Ishikawa (cell line): Measurements from ENCODE around the gene NPIPA3.

Source experiments
- EGR1 ChIP-seq: IDR thresholded peaks from 2 replicates; pipeline ENCODE4 v1.6.1; 2012
- EP300 ChIP-seq: IDR thresholded peaks from 2 replicates; pipeline ENCODE4 v1.6.1; 2012; ENCODE audit warnings: borderline replicate concordance
- NFIC ChIP-seq: IDR thresholded peaks from 2 replicates; pipeline ENCODE4 v1.6.1; 2012
- TAF1 ChIP-seq: IDR thresholded peaks from 2 replicates; pipeline ENCODE4 v1.6.1; 2012; ENCODE audit warnings: low read depth, mild to moderate bottlenecking
- TCF12 ChIP-seq: IDR thresholded peaks from 2 replicates; pipeline ENCODE4 v1.6.1; 2012; ENCODE audit warnings: low read depth
- TEAD4 ChIP-seq: IDR thresholded peaks from 2 replicates; pipeline ENCODE4 v1.6.1; 2012
- TF ChIP-seq, protein P1 (sequence below): IDR thresholded peaks from 2 replicates; pipeline ENCODE4 v1.6.1; 2012

DNA sequence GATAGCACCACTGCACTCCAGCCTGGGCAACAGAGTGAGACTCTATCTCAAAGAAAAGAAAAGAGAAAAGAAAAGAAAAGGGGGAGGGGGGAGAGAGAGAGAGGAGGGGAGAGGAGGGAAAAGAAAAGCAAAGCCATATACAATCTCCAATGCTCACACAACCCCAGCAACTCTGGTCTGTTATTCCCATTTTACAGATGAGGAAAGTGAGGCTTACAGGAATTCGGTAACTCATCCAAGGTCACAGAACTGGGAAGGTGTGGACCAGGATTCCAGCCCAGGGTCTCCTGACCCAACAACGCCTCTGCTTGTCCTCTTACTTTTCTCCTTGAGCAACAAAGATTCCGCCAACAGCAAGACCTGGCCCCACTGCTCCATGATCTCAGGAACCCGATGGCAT lies 22.1 kb upstream of the NPIPA3 start:
- TF ChIP-seq EGR1 (no peak), TAF1 (no peak), TEAD4 (no peak), EP300 (no peak), TCF12 (no peak), NFIC (no peak)
- TF ChIP-seq, protein P1, sequence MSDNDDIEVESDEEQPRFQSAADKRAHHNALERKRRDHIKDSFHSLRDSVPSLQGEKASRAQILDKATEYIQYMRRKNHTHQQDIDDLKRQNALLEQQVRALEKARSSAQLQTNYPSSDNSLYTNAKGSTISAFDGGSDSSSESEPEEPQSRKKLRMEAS = no peak
